Right atrium auricular region (tissue), 2 donors: ENCODE results near the gene GLB1L2. TPM values are rescaled to one million over a fixed set of nuclear protein-coding genes. Genes with fewer than 3 reads are reported as not detected.
A peak's percentile ranks its signal among the peaks of the same experiment; 100 is the strongest.

Source experiments
- DNase-seq: peaks from one replicate; pipeline ENCODE4 v3.0.0-alpha.2; 2019; ENCODE audit warnings: low spot score
- H3K27ac ChIP-seq, 2 donors: fragments of 200-600 bp; sonication (generic); 1 replicate in 1 of 2; 2 replicates in 1 of 2; pipeline ENCODE4 v1.5.1; 2016 to 2019
- H3K27me3 ChIP-seq, 2 donors: fragments of 200-600 bp; sonication (generic); one replicate each; pipeline versions ENCODE4 v1.5.1 to v1.6.0; 2017 to 2019
- H3K36me3 ChIP-seq: fragments of 200-600 bp; sonication (generic); one replicate; pipeline ENCODE4 v1.5.1; 2016
- H3K4me1 ChIP-seq, 2 donors: fragments of 200-600 bp; sonication (generic); one replicate each; pipeline versions ENCODE4 v1.5.1 to v1.6.0; 2017 to 2019
- H3K4me3 ChIP-seq, 2 donors: fragments of 200-600 bp; sonication (generic); 1 replicate in 1 of 2; 2 replicates in 1 of 2; pipeline ENCODE4 v1.5.1; 2017 to 2019; ENCODE audit warnings: mild to moderate bottlenecking in 1 of 2, moderate library complexity in 1 of 2
- H3K9me3 ChIP-seq, 2 donors: fragments of 200-600 bp; sonication (generic); one replicate each; pipeline ENCODE4 v1.5.1; 2019
- CTCF ChIP-seq, 2 donors: fragments of 200-600 bp; sonication (generic); IDR thresholded peaks; one replicate each; pipeline ENCODE4 v1.5.1; 2019; ENCODE audit warnings: antibody characterized with exemption in 2 of 2
- total RNA-seq, 2 donors: library from RNA; depleted of rRNA; stranded (reverse); fragments of >200 nt; gene quantifications; one replicate each; pipeline ENCODE4 v1.1.0, GENCODE V29; 2016

Gene GLB1L2
- total RNA-seq, 2 donors from 2014 or later, result 0.22 to 2.4 TPM

GRCh38 chr11:134357545-134357839 lies 25.7 kb downstream of the GLB1L2 start:
- Histone ChIP-seq H3K27me3 (no peaks in the 10 kb centered on the region), H3K4me1 (peaks cover 0 to 5% of the 10 kb centered on the region in 2 donors), H3K9me3 (peaks cover 0 to 10% of the 10 kb centered on the region in 2 donors), H3K4me3 (no peak overlapping the region), H3K27ac (no peak overlapping the region), H3K36me3 (no peaks in the 10 kb centered on the region)
- no peak for TF ChIP-seq CTCF (IDR thresholded peaks at IDR 0.05)
- DNase-seq, result no peak

DNA sequence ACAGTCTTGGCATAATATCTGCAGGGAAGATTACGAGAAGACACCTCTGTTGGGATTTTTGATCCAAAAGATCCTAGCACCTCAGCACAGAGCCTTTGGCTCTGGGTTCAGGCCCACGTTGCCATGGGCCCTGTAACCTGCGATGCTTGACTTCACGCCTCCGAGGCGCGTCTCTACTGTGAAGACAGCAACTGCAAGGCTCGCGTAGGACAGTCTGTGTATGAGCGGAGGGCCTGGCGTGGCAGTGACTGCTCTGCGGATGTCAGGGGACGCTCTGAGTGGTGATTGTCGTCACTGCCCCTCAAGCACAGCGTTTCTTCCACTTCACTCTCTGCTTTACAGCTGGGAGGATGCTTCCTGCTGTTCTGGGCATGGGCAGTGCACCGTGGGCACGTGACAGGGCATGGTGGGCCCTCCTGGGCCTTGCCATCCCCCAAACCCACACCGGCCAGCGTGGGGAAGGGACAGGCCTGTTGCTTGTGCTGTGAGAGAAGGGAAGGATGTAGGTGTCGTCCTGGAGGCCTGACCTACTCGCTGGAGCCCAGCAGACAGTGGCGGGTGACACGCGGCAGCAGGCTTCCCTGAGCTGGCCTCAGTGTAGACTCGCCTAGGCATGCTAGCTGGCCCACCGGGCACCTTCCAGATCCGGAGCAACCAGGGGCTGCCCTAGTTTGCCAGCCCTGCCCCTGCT lies 26.5 kb downstream of the GLB1L2 start:
- Histone ChIP-seq H3K4me3 (no peak overlapping the region), H3K36me3 (no peaks in the 10 kb centered on the region), H3K27ac (no peak overlapping the region), H3K9me3 (peaks cover 0 to 5% of the 10 kb centered on the region in 2 donors), H3K27me3 (no peaks in the 10 kb centered on the region), H3K4me1 (peaks cover 0 to 5% of the 10 kb centered on the region in 2 donors)
- no peak for DNase-seq
- no peak for TF ChIP-seq CTCF (IDR thresholded peaks at IDR 0.05)

DNA sequence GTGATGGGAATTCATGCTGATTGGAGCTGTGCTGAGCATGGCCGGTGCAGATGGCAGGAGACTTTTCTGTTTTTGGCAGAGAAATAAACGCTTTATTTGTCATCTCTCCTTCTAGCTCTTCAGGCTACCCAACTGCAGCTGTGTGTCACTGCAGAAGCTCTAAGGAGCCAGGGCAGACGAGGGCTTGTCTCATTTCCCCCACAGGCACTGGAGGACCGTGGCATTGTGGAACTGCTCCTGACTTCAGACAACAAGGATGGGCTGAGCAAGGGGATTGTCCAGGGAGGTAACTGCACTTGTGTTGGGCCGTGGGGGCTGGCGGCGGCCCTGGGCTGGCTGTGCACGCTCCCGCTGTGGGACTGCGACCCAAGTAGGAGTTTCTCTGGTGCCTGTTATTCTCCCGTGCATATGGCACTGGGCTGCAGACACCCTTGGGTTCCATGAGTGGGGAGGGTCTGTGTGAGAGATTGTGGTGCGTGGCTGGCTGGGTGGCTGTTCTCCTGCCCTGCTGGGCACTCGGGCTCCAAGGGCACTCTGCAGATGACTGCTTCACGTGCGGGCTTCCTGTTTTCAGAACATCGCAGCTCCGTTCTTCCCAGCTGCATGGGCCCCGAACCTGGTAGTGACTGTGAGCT lies 27.2 kb downstream of the GLB1L2 start:
- Histone ChIP-seq H3K36me3 (no peaks in the 10 kb centered on the region), H3K4me3 (no peak overlapping the region), H3K27me3 (no peaks in the 10 kb centered on the region), H3K4me1 (peaks cover 0 to 5% of the 10 kb centered on the region in 2 donors), H3K9me3 (no peaks in the 10 kb centered on the region), H3K27ac (no peak overlapping the region)
- TF ChIP-seq CTCF (IDR thresholded peaks at IDR 0.05), result no peak
- no peak for DNase-seq

DNA sequence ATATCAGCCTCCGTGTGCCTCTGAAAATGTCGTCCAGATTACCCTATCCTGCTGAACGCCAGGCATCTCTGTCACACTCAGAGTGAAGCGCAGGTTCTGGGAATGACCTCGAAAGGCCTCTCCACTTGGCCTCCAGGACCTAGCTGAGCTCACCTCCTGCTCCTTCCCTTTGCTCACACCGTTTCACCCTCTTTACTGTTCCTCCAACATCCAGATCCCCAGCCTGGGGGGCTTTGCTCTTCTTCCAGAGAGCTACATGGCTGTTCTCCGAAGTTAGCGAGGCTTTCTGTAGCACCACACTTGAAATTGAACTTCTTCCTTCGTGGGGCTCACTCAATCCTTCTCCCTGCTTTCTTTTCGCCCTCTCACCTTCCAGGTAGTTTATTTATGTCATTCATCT lies 27.9 kb downstream of the GLB1L2 start:
- DNase-seq, result no peak
- Histone ChIP-seq H3K27me3 (no peaks in the 10 kb centered on the region), H3K9me3 (no peaks in the 10 kb centered on the region), H3K4me3 (no peak overlapping the region), H3K4me1 (peaks cover 0 to 5% of the 10 kb centered on the region in 2 donors), H3K36me3 (no peaks in the 10 kb centered on the region), H3K27ac (no peak overlapping the region)
- TF ChIP-seq CTCF (IDR thresholded peaks at IDR 0.05), result no peak

DNA sequence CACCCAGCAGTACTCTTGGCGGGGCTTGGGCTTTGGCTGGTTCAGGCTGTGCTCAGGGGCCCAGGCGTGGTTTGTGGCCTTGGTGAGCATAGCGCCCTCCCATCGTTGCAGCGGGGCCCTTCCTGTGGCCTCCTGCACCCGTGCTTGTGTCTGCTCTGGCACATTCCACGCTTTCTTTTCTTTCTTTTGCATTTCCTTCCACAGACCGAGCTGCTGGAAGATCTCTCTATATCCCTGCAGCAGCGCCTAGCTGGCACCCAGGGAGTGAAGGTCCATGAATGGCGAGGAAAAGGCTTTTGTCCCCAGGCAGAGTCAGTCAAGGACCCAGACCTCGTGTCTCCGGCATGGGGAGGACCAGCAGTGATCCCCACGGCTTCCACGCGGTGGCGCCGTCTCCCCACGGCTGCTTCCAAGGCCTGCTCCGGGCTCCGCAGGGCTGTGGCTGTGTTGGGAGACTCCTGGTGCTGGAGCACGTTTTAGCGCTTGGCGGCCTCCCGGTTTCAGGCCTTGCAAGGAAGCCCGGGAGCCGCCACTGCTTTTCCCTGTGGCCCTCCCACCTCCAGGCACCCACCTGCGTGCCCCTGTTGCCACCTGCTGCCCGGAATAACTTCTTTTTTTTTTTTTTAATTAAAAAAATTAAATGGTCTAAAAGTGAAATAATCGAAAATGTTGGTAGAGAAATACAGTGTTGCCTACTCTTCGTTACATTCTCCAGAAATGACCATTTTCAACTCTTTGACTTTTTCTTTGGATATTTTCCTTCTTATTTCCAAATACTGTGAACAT lies 28.5 kb downstream of the GLB1L2 start:
- H3K27ac ChIP-seq, result no peak overlapping the region
- no peaks in the 10 kb centered on the region for H3K9me3 ChIP-seq
- H3K4me3 ChIP-seq, result no peak overlapping the region
- DNase-seq, result peak; percentile 69
- no peaks in the 10 kb centered on the region for H3K36me3 ChIP-seq
- peak; percentile 64 to 89 for TF ChIP-seq CTCF (IDR thresholded peaks at IDR 0.05)
- peaks cover 0 to 5% of the 10 kb centered on the region in 2 donors for H3K4me1 ChIP-seq
- no peaks in the 10 kb centered on the region for H3K27me3 ChIP-seq
